Breast epithelium (tissue), 3 donors: ENCODE data around the gene MYO6.
"Not testable (repeated sequence)": the region's sequence is repeated elsewhere in the genome, so short reads cannot be mapped to it uniquely, and the experiment has no call there.

ENCODE experiments used
- POLR2A ChIP-seq: fragments of 450-650 bp; IDR thresholded peaks from one replicate; pipeline ENCODE4 v1.6.1; 2016; ENCODE audit warnings: antibody characterized with exemption, mild to moderate bottlenecking, moderate library complexity
- TF ChIP-seq, protein P1 (sequence below), 3 donors: fragments of 450-650 bp; IDR thresholded peaks; one replicate each; pipeline ENCODE4 v1.5.1; 2016 to 2017; ENCODE audit warnings: antibody characterized with exemption in 3 of 3, mild to moderate bottlenecking in 3 of 3, moderate library complexity in 3 of 3

DNA sequence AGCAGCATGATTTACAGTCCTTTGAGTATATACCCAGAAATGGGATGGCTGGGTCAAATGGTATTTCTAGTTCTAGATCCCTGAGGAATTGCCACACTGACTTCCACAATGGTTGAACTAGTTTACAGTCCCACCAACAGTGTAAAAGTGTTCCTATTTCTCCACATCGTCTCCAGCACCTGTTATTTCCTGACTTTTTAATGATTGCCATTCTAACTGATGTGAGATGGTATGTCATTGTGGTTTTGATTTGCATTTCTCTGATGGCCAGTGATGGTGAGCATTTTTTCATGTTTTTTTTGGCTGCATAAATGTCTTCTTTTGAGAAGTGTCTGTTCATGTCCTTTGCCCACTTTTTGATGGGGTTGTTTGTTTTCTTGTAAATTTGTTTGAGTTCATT lies 151.2 kb downstream of the MYO6 start:
- TF ChIP-seq, protein P1, sequence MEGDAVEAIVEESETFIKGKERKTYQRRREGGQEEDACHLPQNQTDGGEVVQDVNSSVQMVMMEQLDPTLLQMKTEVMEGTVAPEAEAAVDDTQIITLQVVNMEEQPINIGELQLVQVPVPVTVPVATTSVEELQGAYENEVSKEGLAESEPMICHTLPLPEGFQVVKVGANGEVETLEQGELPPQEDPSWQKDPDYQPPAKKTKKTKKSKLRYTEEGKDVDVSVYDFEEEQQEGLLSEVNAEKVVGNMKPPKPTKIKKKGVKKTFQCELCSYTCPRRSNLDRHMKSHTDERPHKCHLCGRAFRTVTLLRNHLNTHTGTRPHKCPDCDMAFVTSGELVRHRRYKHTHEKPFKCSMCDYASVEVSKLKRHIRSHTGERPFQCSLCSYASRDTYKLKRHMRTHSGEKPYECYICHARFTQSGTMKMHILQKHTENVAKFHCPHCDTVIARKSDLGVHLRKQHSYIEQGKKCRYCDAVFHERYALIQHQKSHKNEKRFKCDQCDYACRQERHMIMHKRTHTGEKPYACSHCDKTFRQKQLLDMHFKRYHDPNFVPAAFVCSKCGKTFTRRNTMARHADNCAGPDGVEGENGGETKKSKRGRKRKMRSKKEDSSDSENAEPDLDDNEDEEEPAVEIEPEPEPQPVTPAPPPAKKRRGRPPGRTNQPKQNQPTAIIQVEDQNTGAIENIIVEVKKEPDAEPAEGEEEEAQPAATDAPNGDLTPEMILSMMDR (IDR thresholded peaks at IDR 0.05), result not testable (repeated sequence)
- TF ChIP-seq POLR2A, result not testable (repeated sequence)
